ENCODE results near the gene SVIL.

DNA sequence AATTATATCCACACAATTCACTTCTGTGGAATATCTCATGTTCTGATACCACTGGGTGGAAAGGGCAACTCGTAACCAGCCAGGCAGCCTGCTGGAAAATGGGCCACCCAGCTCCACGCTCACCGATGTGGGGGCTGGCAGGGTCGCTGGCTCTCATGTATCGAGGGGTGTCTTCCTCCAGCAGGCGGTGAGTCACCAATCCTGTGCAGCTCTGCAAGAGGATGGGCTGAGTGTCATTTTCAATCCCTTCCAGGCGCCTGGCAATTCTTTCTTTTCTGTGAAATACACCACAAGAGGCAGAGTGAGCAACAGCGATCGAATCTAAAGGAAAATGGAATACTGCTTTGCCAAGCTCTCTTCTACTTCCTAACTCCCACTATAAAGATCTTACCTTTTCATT, 80.1 kb downstream of the SVIL start:
- TF ChIP-seq, protein P1, sequence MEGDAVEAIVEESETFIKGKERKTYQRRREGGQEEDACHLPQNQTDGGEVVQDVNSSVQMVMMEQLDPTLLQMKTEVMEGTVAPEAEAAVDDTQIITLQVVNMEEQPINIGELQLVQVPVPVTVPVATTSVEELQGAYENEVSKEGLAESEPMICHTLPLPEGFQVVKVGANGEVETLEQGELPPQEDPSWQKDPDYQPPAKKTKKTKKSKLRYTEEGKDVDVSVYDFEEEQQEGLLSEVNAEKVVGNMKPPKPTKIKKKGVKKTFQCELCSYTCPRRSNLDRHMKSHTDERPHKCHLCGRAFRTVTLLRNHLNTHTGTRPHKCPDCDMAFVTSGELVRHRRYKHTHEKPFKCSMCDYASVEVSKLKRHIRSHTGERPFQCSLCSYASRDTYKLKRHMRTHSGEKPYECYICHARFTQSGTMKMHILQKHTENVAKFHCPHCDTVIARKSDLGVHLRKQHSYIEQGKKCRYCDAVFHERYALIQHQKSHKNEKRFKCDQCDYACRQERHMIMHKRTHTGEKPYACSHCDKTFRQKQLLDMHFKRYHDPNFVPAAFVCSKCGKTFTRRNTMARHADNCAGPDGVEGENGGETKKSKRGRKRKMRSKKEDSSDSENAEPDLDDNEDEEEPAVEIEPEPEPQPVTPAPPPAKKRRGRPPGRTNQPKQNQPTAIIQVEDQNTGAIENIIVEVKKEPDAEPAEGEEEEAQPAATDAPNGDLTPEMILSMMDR (IDR thresholded peaks at IDR 0.05): no peak
- no peak for TF ChIP-seq POLR2A (IDR thresholded peaks at IDR 0.05)

Data from Peyer's patch (tissue), 4 donors.